Activated CD4-positive, alpha-beta T cell treated with anti-CD3 and anti-CD28 coated beads, Interleukin-2, amount 10 ng/mL, durations not matched to agents 24 days and 14 days (primary cell): Measurements from ENCODE around the gene ACP4. TPM values are rescaled to one million over a fixed set of nuclear protein-coding genes. Genes with fewer than 3 reads are reported as not detected.
A peak's percentile ranks its signal among the peaks of the same experiment; 100 is the strongest.
"Not testable (repeated sequence)": the region's sequence is repeated elsewhere in the genome, so short reads cannot be mapped to it uniquely, and the experiment has no call there.

ENCODE experiments used
- DNase-seq: peaks from one replicate; pipeline ENCODE4 v3.0.0; 2022
- H3K27ac Mint-ChIP-seq: one replicate; pipeline ENCODE4 v1.8.0; 2022; ENCODE audit warnings: mild to moderate bottlenecking, mixed read lengths
- H3K27me3 Mint-ChIP-seq: one replicate; pipeline ENCODE4 v1.8.0; 2022; ENCODE audit warnings: mixed read lengths
- H3K36me3 Mint-ChIP-seq: one replicate; pipeline ENCODE4 v1.8.0; 2022; ENCODE audit warnings: low read depth, mild to moderate bottlenecking, mixed read lengths
- H3K4me1 Mint-ChIP-seq: one replicate; pipeline ENCODE4 v1.8.0; 2021; ENCODE audit warnings: mixed read lengths
- H3K4me3 Mint-ChIP-seq: one replicate; pipeline ENCODE4 v1.8.0; 2022; ENCODE audit warnings: mild to moderate bottlenecking, moderate library complexity, mixed read lengths
- H3K9me3 Mint-ChIP-seq: one replicate; pipeline ENCODE4 v1.8.0; 2021; ENCODE audit warnings: mixed read lengths
- intact Hi-C: fragments of 100-400 bp; cut with micrococcal nuclease; formaldehyde crosslinking; loops from one replicate; pipeline ENCODE4 v1.15.1; 2023
- total RNA-seq: library from RNA; stranded (reverse); gene quantifications from 2 replicates; pipeline ENCODE4 v1.2.3, GENCODE V29; 2022

Gene ACP4
- total RNA-seq, 1 donor from 2014 or later = not detected

DNA sequence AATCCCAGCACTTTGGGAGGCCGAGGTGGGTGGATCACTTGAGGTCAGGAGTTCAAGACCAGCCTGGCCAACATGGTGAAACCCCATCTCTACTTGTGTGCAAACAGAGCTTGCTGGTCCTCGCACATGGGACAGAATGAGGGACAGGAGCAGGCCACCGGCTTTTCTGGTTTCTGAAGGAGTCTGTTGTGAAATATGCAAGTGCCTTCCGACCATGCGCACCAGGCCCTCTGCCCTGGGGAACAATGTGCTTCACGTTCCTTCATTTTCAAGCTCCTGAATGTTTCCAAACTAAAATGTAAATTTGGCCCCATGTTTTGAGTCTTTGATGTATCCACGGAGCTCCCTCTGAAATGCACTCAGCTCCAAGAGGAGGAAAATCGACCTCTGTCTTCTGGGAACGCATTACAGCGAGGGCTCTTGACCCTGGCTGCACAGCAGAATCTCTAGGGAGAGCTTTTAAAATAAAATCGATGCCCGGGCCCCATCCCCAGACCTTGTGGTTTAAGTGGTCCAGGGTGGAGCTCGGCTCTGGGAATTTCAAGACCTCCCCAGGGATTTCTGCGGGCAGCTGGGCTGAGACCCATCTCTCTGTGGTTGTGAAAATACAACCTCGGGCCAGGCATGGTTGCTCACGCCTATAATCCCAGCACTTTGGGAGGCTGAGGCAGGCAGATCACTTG, 9.3 kb upstream of the ACP4 start:
- Mint-ChIP-seq H3K36me3 (no peaks in the 10 kb centered on the region), H3K4me3 (no peak overlapping the region), H3K27me3 (peaks cover 45% of the 10 kb centered on the region), H3K9me3 (no peaks in the 10 kb centered on the region), H3K27ac (no peak overlapping the region), H3K4me1 (peaks cover 5% of the 10 kb centered on the region)
- intact Hi-C loops = loop anchor here (5.0 kb wide), 1 partner anchor 74 kb away; no protein-coding TSS in a partner anchor
- no peak for DNase-seq

DNA sequence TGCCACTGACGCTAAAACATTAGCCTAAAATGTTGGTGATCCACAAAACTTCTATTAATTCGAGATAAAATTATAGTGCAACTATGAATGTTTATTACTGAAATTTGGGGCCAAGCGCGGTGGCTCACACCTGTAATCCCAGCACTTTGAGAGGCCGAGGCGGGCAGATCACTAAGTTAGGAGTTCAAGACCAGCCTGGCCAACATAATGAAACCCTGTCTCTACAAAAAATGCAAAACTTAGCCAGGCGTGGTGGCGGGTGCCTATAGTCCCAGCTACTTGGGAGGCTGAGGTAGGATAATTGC, 6.4 kb upstream of the ACP4 start:
- H3K36me3 Mint-ChIP-seq, H3K4me3 Mint-ChIP-seq, DNase-seq, H3K27ac Mint-ChIP-seq, H3K9me3 Mint-ChIP-seq, H3K4me1 Mint-ChIP-seq: not testable (repeated sequence)
- H3K27me3 Mint-ChIP-seq = peaks cover 29% of the 10 kb centered on the region
- intact Hi-C loops = loop anchor here (1.0 to 5.0 kb wide), 4 partner anchors 59 to 246 kb away; no protein-coding TSS in a partner anchor

DNA sequence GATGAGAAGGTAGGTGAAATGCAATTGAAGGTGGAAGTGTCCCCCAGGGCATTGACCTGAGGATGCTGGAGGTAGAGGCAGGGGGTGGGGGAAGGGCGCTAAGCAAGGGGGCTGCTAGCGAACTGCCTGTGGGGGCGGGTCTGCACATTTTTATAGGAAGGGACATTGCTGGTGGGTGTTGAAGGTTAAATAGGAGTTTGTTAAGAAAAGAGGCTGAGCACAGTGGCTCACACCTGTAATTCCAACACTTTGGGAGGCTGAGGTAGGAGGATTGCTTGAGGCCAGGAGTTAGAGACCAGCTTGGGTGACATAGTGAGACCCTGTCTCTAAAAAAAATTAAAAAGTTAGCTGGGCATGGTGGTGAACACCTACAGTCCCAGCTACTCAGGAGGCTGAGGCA, 5.5 kb upstream of the ACP4 start:
- Mint-ChIP-seq H3K27me3 (peaks cover 20% of the 10 kb centered on the region), H3K9me3 (no peaks in the 10 kb centered on the region), H3K4me1 (peaks cover 3% of the 10 kb centered on the region), H3K27ac (no peak overlapping the region), H3K4me3 (no peak overlapping the region), H3K36me3 (no peaks in the 10 kb centered on the region)
- intact Hi-C loops = loop anchor here (5.0 kb wide), 1 partner anchor 77 kb away; no protein-coding TSS in a partner anchor
- no peak for DNase-seq

DNA sequence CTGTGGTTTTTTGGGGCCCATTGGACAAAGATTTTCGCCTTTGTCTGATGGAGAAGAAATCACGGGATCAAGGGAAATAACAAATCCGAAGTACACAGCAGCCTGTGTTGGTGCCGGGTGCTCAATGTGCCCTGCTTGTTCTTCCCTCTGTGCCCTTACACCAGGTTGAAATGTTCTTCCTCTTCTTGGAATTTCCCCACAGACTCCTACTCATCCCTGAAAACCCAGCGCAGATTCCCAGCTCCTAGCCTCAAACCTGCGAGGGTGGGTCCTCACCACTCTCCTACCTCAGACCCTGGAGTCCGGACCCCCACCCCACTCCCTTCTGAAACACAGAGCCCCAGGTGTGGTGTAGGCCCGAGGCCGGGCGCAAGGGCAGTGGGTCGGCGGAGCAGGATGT, 4.9 kb upstream of the ACP4 start:
- no peaks in the 10 kb centered on the region for H3K9me3 Mint-ChIP-seq
- H3K27me3 Mint-ChIP-seq = peaks cover 14% of the 10 kb centered on the region
- H3K4me1 Mint-ChIP-seq = peaks cover 3% of the 10 kb centered on the region
- no peak overlapping the region for H3K4me3 Mint-ChIP-seq
- H3K36me3 Mint-ChIP-seq = no peaks in the 10 kb centered on the region
- H3K27ac Mint-ChIP-seq = no peak overlapping the region
- intact Hi-C loops = no loop called here
- DNase-seq = no peak

- Mint-ChIP-seq H3K4me1 (peaks cover 4% of the 10 kb centered on the region), H3K27ac (no peak overlapping the region), H3K27me3 (no peaks in the 10 kb centered on the region), H3K9me3 (no peaks in the 10 kb centered on the region), H3K36me3 (peaks cover 3% of the 10 kb centered on the region), H3K4me3 (no peak overlapping the region)
- intact Hi-C loops = no loop called here
- no peak for DNase-seq
Measured at GRCh38 chr19:50790922-50791467, 780 bp downstream of the ACP4 start.

DNA sequence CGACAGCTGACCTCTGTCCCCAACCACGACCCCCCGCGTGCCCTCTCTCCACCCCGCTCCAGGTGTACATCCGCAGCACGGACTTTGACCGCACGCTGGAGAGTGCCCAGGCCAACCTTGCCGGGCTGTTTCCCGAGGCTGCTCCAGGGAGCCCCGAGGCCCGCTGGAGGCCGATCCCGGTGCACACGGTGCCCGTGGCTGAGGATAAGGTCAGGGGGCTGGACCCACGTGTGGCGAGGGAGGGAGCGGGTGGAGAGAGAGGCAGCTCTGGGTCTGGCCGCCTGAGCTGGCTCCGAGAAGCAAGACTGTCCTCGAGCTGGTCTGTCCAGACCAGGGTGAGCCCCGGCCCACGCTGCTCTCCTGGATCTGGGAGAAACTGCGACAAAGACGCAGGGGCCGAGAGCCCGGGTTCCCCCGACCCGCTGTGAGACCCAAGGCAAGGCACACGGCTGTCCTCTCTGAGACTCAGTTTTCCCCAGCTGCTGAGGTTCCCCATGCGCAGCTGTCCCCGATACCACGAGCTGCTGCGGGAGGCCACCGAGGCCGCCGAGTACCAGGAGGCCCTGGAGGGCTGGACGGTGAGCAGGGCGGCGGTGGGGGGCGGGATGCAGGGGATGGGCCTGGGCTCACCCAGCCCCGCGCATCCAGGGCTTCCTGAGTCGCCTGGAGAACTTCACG, 1.5 kb downstream of the ACP4 start:
- no peak for DNase-seq
- no peaks in the 10 kb centered on the region for H3K27me3 Mint-ChIP-seq
- H3K36me3 Mint-ChIP-seq = peaks cover 3% of the 10 kb centered on the region
- H3K27ac Mint-ChIP-seq = no peak overlapping the region
- H3K9me3 Mint-ChIP-seq = no peaks in the 10 kb centered on the region
- H3K4me3 Mint-ChIP-seq = no peak overlapping the region
- intact Hi-C loops = no loop called here
- H3K4me1 Mint-ChIP-seq = peaks cover 4% of the 10 kb centered on the region

DNA sequence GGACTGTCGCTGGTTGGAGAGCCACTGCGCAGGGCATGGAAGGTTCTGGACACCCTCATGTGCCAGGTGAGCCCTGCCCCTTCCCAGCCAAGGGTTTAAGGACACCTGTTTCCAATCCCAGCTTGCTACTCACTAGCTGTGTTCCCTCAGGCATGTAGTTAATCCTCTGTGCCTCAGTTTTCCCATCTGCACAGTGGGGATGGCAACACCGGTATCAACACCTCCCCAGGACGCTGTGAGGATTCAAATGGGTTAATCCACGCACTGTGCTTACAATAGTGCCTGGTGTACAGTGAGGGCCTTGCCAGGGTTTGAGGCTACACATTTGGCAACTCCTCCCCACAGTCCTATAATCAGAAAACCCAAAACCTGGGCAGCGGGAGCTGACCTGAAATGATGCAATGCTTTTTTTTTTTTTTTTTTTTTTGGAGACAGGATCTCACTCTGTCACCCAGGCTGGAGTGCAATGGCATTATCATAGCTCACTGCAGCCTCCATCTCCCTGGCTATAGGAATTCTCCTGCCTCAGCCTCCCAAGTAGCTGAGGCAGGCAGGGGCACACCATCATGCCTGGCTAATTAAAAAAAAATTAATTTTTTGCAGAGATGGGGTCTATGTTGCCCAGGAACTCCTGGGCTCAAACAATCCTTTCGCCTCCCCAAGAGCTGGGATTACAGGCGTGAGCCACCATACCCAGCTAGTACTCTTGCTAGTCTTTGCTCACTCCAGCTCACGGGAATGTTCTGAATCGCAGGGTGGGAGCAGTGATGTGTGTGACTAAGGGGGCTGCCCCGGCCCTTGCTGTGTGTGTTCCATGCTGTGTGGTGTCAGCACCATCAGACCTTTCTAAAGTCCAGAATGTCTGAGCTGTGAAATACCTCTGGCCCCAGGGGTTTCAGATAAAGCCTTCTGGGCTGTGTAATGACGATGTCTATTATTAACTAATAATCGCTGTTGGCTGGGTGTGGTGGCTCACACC, 2.3 kb downstream of the ACP4 start:
- Mint-ChIP-seq H3K4me3 (no peak overlapping the region), H3K27me3 (no peaks in the 10 kb centered on the region), H3K36me3 (peaks cover 8% of the 10 kb centered on the region), H3K4me1 (peaks cover 4% of the 10 kb centered on the region), H3K27ac (no peak overlapping the region), H3K9me3 (no peaks in the 10 kb centered on the region)
- intact Hi-C loops = no loop called here
- no peak for DNase-seq

DNA sequence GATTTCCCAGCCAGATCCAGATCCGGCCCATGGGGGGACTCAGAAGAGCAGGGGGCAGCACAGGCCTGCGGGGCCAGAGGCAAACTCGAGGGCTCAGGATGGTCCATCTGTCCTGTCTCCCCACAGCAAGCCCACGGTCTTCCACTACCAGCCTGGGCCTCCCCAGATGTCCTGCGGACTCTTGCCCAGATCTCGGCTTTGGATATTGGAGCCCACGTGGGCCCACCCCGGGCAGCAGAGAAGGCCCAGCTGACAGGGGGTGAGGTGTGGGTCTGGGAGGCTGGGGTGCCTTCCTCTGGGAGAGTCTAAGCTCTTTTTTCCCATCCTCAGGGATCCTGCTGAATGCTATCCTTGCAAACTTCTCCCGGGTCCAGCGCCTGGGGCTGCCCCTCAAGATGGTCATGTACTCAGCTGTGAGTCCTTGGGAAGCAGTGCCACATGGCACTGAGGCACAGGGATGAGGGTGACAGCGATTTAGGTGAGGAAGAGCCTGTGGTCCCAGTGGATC, 3.4 kb downstream of the ACP4 start:
- Mint-ChIP-seq H3K9me3 (no peaks in the 10 kb centered on the region), H3K4me3 (no peak overlapping the region), H3K27ac (no peak overlapping the region), H3K4me1 (peaks cover 4% of the 10 kb centered on the region), H3K27me3 (no peaks in the 10 kb centered on the region), H3K36me3 (peaks cover 16% of the 10 kb centered on the region)
- intact Hi-C loops = no loop called here
- no peak for DNase-seq

DNA sequence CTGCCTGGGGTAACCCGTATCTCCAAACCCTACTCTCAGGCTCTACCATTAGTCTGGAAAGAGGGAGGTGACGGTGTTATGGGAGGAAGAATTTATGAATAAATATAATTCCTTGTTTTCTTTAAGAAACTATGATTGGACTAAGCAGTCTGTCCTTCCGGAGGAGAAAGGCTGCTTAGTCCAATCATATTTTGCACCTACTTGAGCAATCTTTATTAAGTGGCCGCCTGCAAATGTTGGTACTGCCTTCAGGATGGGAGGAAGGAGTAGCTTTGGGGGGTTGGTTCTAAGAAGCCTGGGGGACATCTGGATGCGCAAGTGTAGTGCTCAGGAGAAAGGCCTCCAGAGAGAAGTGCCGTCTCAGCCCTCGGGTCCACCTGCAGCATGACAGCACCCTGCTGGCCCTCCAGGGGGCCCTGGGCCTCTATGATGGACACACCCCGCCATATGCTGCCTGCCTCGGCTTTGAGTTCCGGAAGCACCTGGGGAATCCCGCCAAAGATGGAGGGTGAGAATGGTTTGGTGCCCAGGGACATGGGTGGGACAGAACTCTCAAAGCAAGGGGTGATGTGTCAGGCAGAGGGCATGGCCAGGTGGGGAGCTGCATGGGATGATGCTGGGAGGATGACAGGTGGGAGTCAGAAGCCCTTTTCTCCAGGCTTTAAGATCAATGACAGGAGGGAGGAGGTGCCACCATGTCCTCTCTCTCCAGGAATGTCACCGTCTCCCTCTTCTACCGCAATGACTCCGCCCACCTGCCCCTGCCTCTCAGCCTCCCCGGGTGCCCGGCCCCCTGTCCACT, 4.1 kb downstream of the ACP4 start:
- DNase-seq = peak; percentile 66
- H3K9me3 Mint-ChIP-seq = no peaks in the 10 kb centered on the region
- peaks cover 4% of the 10 kb centered on the region for H3K4me1 Mint-ChIP-seq
- H3K4me3 Mint-ChIP-seq = no peak overlapping the region
- H3K36me3 Mint-ChIP-seq = peaks cover 17% of the 10 kb centered on the region
- no peaks in the 10 kb centered on the region for H3K27me3 Mint-ChIP-seq
- no peak overlapping the region for H3K27ac Mint-ChIP-seq
- intact Hi-C loops = no loop called here

DNA sequence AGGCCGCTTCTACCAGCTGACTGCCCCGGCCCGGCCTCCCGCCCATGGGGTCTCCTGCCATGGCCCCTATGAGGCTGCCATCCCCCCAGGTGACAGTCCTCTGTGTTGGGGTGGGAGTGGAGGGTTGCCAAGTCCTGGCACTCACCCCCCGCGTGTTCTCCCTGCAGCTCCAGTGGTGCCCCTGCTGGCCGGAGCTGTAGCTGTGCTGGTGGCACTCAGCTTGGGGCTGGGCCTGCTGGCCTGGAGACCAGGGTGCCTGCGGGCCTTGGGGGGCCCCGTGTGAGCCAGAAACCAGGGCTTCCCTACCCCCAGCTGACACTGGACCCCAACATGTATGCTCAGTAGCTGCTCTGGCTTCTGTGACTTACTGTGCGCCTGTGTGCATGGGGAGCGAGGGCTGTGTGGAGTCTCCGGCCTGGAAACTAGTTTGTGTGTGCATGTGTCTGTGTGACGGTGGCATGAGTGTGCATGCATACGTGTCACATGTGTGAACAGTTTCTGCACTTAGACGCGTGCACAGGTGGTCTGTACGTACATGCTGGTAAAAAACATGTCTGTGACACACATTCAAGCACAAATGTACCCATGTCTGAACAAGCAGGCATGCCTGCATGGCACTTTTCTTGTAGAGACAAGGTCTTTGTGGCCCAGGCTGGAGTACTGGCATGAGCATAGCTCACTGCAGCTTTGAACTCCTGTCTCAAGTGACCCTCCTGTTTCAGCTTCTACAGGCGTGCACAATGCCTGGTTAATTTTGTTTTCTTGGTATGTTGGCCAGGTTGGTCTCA, 4.9 kb downstream of the ACP4 start:
- Mint-ChIP-seq H3K27ac (no peak overlapping the region), H3K4me3 (no peak overlapping the region), H3K4me1 (peaks cover 4% of the 10 kb centered on the region), H3K27me3 (no peaks in the 10 kb centered on the region), H3K36me3 (peaks cover 20% of the 10 kb centered on the region), H3K9me3 (no peaks in the 10 kb centered on the region)
- intact Hi-C loops = loop anchor here (1.0 kb wide), 1 partner anchor 8 kb away; no protein-coding TSS in a partner anchor
- DNase-seq = no peak

GRCh38 chr19:50795664-50796073, 5.5 kb downstream of the ACP4 start:
- Mint-ChIP-seq H3K4me3 (no peak overlapping the region), H3K27ac (no peak overlapping the region), H3K4me1 (peaks cover 6% of the 10 kb centered on the region), H3K36me3 (peaks cover 24% of the 10 kb centered on the region), H3K9me3 (no peaks in the 10 kb centered on the region), H3K27me3 (no peaks in the 10 kb centered on the region)
- DNase-seq = no peak
- intact Hi-C loops = loop anchor here (1.0 kb wide), 1 partner anchor 8 kb away; no protein-coding TSS in a partner anchor

- Mint-ChIP-seq H3K36me3 (peaks cover 29% of the 10 kb centered on the region), H3K4me1 (peaks cover 11% of the 10 kb centered on the region), H3K4me3 (no peak overlapping the region), H3K27ac (no peak overlapping the region), H3K9me3 (no peaks in the 10 kb centered on the region), H3K27me3 (no peaks in the 10 kb centered on the region)
- intact Hi-C loops = no loop called here
- no peak for DNase-seq
Measured at GRCh38 chr19:50796128-50796633, 6.0 kb downstream of the ACP4 start.
